ENCODE measurements around the gene PRLHR.

Gene PRLHR

GRCh38 chr10:118595598-118596425, at the start of gene PRLHR:
TSS of gene PRLHR (minus strand) at chr10:118595648. CDS start at chr10:118595244, 404 bp downstream.
- Histone ChIP-seq H3K36me3 (ENCODE audit: control insufficient read depth, insufficient read depth, low read length) (no peaks in the 10 kb centered on the region), H3K27me3 (ENCODE audit: control insufficient read depth, insufficient read depth, low read length) (peaks cover 45% of the 10 kb centered on the region), H3K9ac (ENCODE audit: low read length) (no peak within 1 kb of the TSS), H3K27ac (ENCODE audit: low read depth, low read length) (no peak within 1 kb of the TSS), H3K4me1 (ENCODE audit: control insufficient read depth, insufficient read depth, low read length) (peaks cover 15% of the 10 kb centered on the region), H3K4me3 (ENCODE audit: low read depth, low read length) (peak within 1 kb of the TSS; percentile 61), H3K9me3 (ENCODE audit: control insufficient read depth, insufficient read depth, low read depth, low read length) (no peaks in the 10 kb centered on the region)

- Histone ChIP-seq H3K4me3 (ENCODE audit: low read depth, low read length) (no peak overlapping the region), H3K9me3 (ENCODE audit: control insufficient read depth, insufficient read depth, low read depth, low read length) (peaks cover 23% of the 10 kb centered on the region), H3K4me1 (ENCODE audit: control insufficient read depth, insufficient read depth, low read length) (peaks cover 5% of the 10 kb centered on the region), H3K36me3 (ENCODE audit: control insufficient read depth, insufficient read depth, low read length) (no peaks in the 10 kb centered on the region), H3K27ac (ENCODE audit: low read depth, low read length) (no peak overlapping the region), H3K9ac (ENCODE audit: low read length) (no peak overlapping the region), H3K27me3 (ENCODE audit: control insufficient read depth, insufficient read depth, low read length) (peaks cover 14% of the 10 kb centered on the region)
These were observed 46.8 kb upstream of the PRLHR start for GRCh38 chr10:118642228-118642627.

DNA sequence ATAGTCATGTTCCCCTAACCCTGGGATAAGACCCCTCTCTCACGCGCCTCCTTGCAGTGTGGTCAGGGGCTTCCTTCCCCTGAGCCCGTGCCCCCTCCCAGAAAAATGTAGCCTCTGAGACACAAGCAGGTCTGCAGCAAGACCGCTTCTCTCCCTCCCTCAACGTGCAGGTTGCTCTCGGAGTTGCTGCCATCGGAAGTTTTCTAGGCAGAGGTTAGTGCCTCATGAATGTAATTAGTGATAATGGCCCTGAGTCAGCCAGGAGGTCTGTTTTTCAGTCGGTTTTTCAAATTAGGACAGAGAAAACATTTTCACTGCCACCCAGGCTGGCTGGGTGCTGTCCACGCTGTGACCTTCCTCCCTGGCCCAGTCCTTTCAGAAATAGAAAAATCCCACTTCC, 43.2 kb upstream of the PRLHR start:
- Histone ChIP-seq H3K4me3 (ENCODE audit: low read depth, low read length) (no peak overlapping the region), H3K9me3 (ENCODE audit: control insufficient read depth, insufficient read depth, low read depth, low read length) (peaks cover 23% of the 10 kb centered on the region), H3K27ac (ENCODE audit: low read depth, low read length) (no peak overlapping the region), H3K4me1 (ENCODE audit: control insufficient read depth, insufficient read depth, low read length) (peaks cover 5% of the 10 kb centered on the region), H3K27me3 (ENCODE audit: control insufficient read depth, insufficient read depth, low read length) (peaks cover 27% of the 10 kb centered on the region), H3K9ac (ENCODE audit: low read length) (no peak overlapping the region), H3K36me3 (ENCODE audit: control insufficient read depth, insufficient read depth, low read length) (no peaks in the 10 kb centered on the region)

GRCh38 chr10:118635674-118636402, 40.4 kb upstream of the PRLHR start:
- Histone ChIP-seq H3K27me3 (ENCODE audit: control insufficient read depth, insufficient read depth, low read length) (peaks cover 22% of the 10 kb centered on the region), H3K4me3 (ENCODE audit: low read depth, low read length) (no peak overlapping the region), H3K27ac (ENCODE audit: low read depth, low read length) (no peak overlapping the region), H3K9ac (ENCODE audit: low read length) (no peak overlapping the region), H3K36me3 (ENCODE audit: control insufficient read depth, insufficient read depth, low read length) (no peaks in the 10 kb centered on the region), H3K4me1 (ENCODE audit: control insufficient read depth, insufficient read depth, low read length) (peaks cover 11% of the 10 kb centered on the region), H3K9me3 (ENCODE audit: control insufficient read depth, insufficient read depth, low read depth, low read length) (peaks cover 14% of the 10 kb centered on the region)

DNA sequence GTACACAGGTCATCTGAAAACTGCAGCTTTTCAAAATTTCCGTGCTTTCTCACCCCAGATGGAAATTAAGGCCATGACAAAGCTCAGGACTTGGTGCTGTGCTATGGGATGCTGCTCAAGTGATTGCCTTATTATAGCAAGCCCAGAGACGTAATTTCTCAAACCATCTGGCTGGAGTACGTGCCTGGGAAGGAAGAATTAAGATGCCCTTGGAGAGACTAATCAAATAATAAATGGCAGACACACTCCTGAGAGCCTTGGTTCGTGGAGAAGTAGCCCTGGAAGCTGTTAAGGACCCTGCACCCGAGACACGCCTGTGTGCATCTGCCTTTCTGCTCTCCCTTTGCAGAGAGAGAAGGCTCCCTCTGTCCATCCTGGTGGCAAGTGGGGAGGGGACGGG, 38.3 kb upstream of the PRLHR start:
- Histone ChIP-seq H3K9me3 (ENCODE audit: control insufficient read depth, insufficient read depth, low read depth, low read length) (no peaks in the 10 kb centered on the region), H3K9ac (ENCODE audit: low read length) (no peak overlapping the region), H3K27me3 (ENCODE audit: control insufficient read depth, insufficient read depth, low read length) (peaks cover 22% of the 10 kb centered on the region), H3K36me3 (ENCODE audit: control insufficient read depth, insufficient read depth, low read length) (no peaks in the 10 kb centered on the region), H3K4me3 (ENCODE audit: low read depth, low read length) (no peak overlapping the region), H3K4me1 (ENCODE audit: control insufficient read depth, insufficient read depth, low read length) (peaks cover 9% of the 10 kb centered on the region), H3K27ac (ENCODE audit: low read depth, low read length) (no peak overlapping the region)

DNA sequence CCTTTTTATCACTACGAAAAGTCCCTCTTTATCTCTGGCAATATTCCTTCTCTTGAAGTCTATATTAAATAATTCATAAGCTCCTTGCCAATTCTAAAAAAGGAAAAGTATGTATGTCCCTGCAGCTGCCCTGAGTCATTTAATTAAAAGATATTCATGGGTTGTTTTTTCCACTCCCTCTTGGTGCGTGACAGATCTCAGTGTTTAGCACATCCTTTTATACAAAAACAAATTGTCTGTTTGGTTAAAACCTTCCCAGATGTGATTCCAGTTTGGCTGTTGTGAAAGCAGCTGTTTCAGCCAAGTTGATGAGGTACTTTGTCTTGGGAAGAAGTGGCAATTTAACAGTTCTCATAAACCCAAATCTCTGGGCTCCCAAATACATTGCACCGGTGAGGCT, 33.8 kb upstream of the PRLHR start:
- Histone ChIP-seq H3K4me1 (ENCODE audit: control insufficient read depth, insufficient read depth, low read length) (peaks cover 7% of the 10 kb centered on the region; the same call in 1 of the 2 replicates), H3K27ac (ENCODE audit: low read depth, low read length) (no peak overlapping the region), H3K4me3 (ENCODE audit: low read depth, low read length) (no peak overlapping the region), H3K36me3 (ENCODE audit: control insufficient read depth, insufficient read depth, low read length) (no peaks in the 10 kb centered on the region), H3K27me3 (ENCODE audit: control insufficient read depth, insufficient read depth, low read length) (no peaks in the 10 kb centered on the region; the same call in 1 of the 2 replicates), H3K9me3 (ENCODE audit: control insufficient read depth, insufficient read depth, low read depth, low read length) (no peaks in the 10 kb centered on the region), H3K9ac (ENCODE audit: low read length) (no peak overlapping the region)

DNA sequence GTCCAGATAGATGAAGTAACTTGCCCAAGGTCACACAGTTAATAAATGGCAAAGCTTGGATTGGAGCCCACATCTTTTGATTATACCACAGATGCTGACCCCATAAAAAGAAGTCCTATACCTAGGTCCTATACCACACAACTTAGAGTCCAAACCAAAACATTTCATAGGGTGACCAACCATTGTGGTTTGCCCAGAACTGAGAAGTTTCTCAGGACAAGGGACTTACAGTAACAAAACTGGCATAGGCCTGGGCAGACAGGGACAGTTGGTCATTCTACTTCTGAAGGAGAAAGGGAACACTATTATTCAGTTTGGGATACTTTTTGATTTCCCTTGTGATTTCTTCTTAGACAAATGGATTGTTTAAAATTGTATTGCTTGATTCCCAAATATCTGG, 32.9 kb upstream of the PRLHR start:
- Histone ChIP-seq H3K4me1 (ENCODE audit: control insufficient read depth, insufficient read depth, low read length) (peaks cover 9% of the 10 kb centered on the region; the same call in 1 of the 2 replicates), H3K9me3 (ENCODE audit: control insufficient read depth, insufficient read depth, low read depth, low read length) (no peaks in the 10 kb centered on the region), H3K9ac (ENCODE audit: low read length) (no peak overlapping the region), H3K36me3 (ENCODE audit: control insufficient read depth, insufficient read depth, low read length) (no peaks in the 10 kb centered on the region), H3K27me3 (ENCODE audit: control insufficient read depth, insufficient read depth, low read length) (no peaks in the 10 kb centered on the region), H3K4me3 (ENCODE audit: low read depth, low read length) (no peak overlapping the region), H3K27ac (ENCODE audit: low read depth, low read length) (no peak overlapping the region)

DNA sequence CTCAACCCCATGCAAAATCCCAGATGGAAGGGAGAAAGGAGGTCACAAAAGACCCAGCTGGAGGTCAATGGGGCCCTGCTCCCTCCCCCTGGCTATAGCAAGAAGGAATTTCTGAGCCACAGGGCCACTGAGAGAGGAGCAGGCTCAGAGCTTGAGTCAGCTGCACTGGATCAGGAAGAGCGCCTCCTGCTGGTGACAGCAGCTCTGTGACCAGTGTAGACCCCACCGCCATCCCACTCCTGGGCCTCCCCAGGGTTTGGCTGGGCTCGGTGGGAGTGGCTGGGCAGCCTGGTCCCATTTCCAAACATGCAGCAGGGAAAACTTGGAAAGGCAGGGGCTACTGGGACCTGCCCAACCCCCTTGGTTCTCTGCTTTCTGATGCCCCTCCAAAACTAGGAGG, 31.5 kb upstream of the PRLHR start:
- H3K36me3 ChIP-seq (ENCODE audit: control insufficient read depth, insufficient read depth, low read length), result no peaks in the 10 kb centered on the region
- no peaks in the 10 kb centered on the region for H3K27me3 ChIP-seq (ENCODE audit: control insufficient read depth, insufficient read depth, low read length)
- H3K4me1 ChIP-seq (ENCODE audit: control insufficient read depth, insufficient read depth, low read length), result peaks cover 5% of the 10 kb centered on the region; the same call in 1 of the 2 replicates
- H3K9me3 ChIP-seq (ENCODE audit: control insufficient read depth, insufficient read depth, low read depth, low read length), result no peaks in the 10 kb centered on the region
- H3K9ac ChIP-seq (ENCODE audit: low read length), result no peak overlapping the region
- H3K27ac ChIP-seq (ENCODE audit: low read depth, low read length), result no peak overlapping the region
- no peak overlapping the region for H3K4me3 ChIP-seq (ENCODE audit: low read depth, low read length)

GRCh38 chr10:118625504-118625903, 30.1 kb upstream of the PRLHR start:
- Histone ChIP-seq H3K4me1 (ENCODE audit: control insufficient read depth, insufficient read depth, low read length) (peaks cover 3% of the 10 kb centered on the region; the same call in 1 of the 2 replicates), H3K27me3 (ENCODE audit: control insufficient read depth, insufficient read depth, low read length) (no peaks in the 10 kb centered on the region), H3K9ac (ENCODE audit: low read length) (no peak overlapping the region), H3K4me3 (ENCODE audit: low read depth, low read length) (no peak overlapping the region), H3K27ac (ENCODE audit: low read depth, low read length) (no peak overlapping the region), H3K9me3 (ENCODE audit: control insufficient read depth, insufficient read depth, low read depth, low read length) (no peaks in the 10 kb centered on the region), H3K36me3 (ENCODE audit: control insufficient read depth, insufficient read depth, low read length) (no peaks in the 10 kb centered on the region)

GRCh38 chr10:118624747-118625146, 29.3 kb upstream of the PRLHR start:
- Histone ChIP-seq H3K36me3 (ENCODE audit: control insufficient read depth, insufficient read depth, low read length) (no peaks in the 10 kb centered on the region), H3K4me1 (ENCODE audit: control insufficient read depth, insufficient read depth, low read length) (peaks cover 3% of the 10 kb centered on the region; the same call in 1 of the 2 replicates), H3K4me3 (ENCODE audit: low read depth, low read length) (no peak overlapping the region), H3K9me3 (ENCODE audit: control insufficient read depth, insufficient read depth, low read depth, low read length) (no peaks in the 10 kb centered on the region), H3K27ac (ENCODE audit: low read depth, low read length) (no peak overlapping the region), H3K27me3 (ENCODE audit: control insufficient read depth, insufficient read depth, low read length) (no peaks in the 10 kb centered on the region), H3K9ac (ENCODE audit: low read length) (no peak overlapping the region)

- Histone ChIP-seq H3K9me3 (ENCODE audit: control insufficient read depth, insufficient read depth, low read depth, low read length) (no peaks in the 10 kb centered on the region), H3K4me3 (ENCODE audit: low read depth, low read length) (no peak overlapping the region), H3K4me1 (ENCODE audit: control insufficient read depth, insufficient read depth, low read length) (peaks cover 3% of the 10 kb centered on the region; the same call in 1 of the 2 replicates), H3K9ac (ENCODE audit: low read length) (no peak overlapping the region), H3K27me3 (ENCODE audit: control insufficient read depth, insufficient read depth, low read length) (no peaks in the 10 kb centered on the region), H3K27ac (ENCODE audit: low read depth, low read length) (no peak overlapping the region), H3K36me3 (ENCODE audit: control insufficient read depth, insufficient read depth, low read length) (no peaks in the 10 kb centered on the region)
These were observed 26.0 kb upstream of the PRLHR start for GRCh38 chr10:118621304-118621942.
